Glutamatergic neuron (in vitro differentiated cells): ENCODE measurements around the gene NR2E1. TPM values are rescaled to one million over a fixed set of nuclear protein-coding genes. Genes with fewer than 3 reads are reported as not detected.
A peak's percentile ranks its signal among the peaks of the same experiment; 100 is the strongest.

Experiments used
- DNase-seq: peaks from one replicate; pipeline ENCODE4 v3.0.0; 2022
- H3K27ac Mint-ChIP-seq: one replicate; pipeline ENCODE4 v1.8.0; 2020; ENCODE audit warnings: mild to moderate bottlenecking, mixed read lengths, inconsistent platforms; ENCODE audit not compliant: unreplicated experiment
- H3K27me3 Mint-ChIP-seq: one replicate; pipeline ENCODE4 v1.8.0; 2020; ENCODE audit warnings: mild to moderate bottlenecking, moderate library complexity, mixed read lengths, inconsistent platforms; ENCODE audit not compliant: unreplicated experiment
- H3K36me3 Mint-ChIP-seq: one replicate; pipeline ENCODE4 v1.8.0; 2020; ENCODE audit warnings: mild to moderate bottlenecking, mixed read lengths, inconsistent platforms; ENCODE audit not compliant: unreplicated experiment
- H3K4me1 Mint-ChIP-seq: one replicate; pipeline ENCODE4 v1.8.0; 2020; ENCODE audit warnings: mild to moderate bottlenecking, low read depth, mixed read lengths, inconsistent platforms; ENCODE audit not compliant: unreplicated experiment
- H3K4me3 Mint-ChIP-seq: one replicate; pipeline ENCODE4 v1.8.0; 2020; ENCODE audit warnings: mild to moderate bottlenecking, mixed read lengths, inconsistent platforms; ENCODE audit not compliant: unreplicated experiment
- H3K9me3 Mint-ChIP-seq: one replicate; pipeline ENCODE4 v1.8.0; 2020; ENCODE audit warnings: mild to moderate bottlenecking, moderate library complexity, mixed read lengths, inconsistent platforms; ENCODE audit not compliant: unreplicated experiment
- CTCF ChIP-seq: fragments of 200-600 bp; sonication (generic); IDR thresholded peaks from one replicate; pipeline ENCODE4 v1.5.0; 2021; ENCODE audit not compliant: partially characterized antibody, unreplicated experiment
- total RNA-seq: library from RNA; stranded (reverse); fragmentation: NEBNext Ultra II Directional; extraction: Animal tissue kit (Norgen Biotek cat#: 25700); gene quantifications from one replicate; pipeline ENCODE4 v1.2.1, GENCODE V29; 2021; ENCODE audit not compliant: unreplicated experiment

Gene NR2E1
- total RNA-seq, 1 donor from 2014 or later = not detected

GRCh38 chr6:108118810-108119768, 46.7 kb upstream of the NR2E1 start:
- peak; percentile 24 for DNase-seq
- Mint-ChIP-seq H3K36me3 (no peaks in the 10 kb centered on the region), H3K4me1 (peaks cover 39% of the 10 kb centered on the region), H3K4me3 (peak overlapping the region; percentile 94), H3K27ac (peak overlapping the region; percentile 31), H3K27me3 (peaks cover 36% of the 10 kb centered on the region), H3K9me3 (peaks cover 6% of the 10 kb centered on the region)
- TF ChIP-seq CTCF = no peak

- peaks cover 6% of the 10 kb centered on the region for H3K9me3 Mint-ChIP-seq
- peak; percentile 21 for DNase-seq
- no peak overlapping the region for H3K27ac Mint-ChIP-seq
- peak overlapping the region; percentile 52 for H3K4me3 Mint-ChIP-seq
- peaks cover 39% of the 10 kb centered on the region for H3K27me3 Mint-ChIP-seq
- no peak for TF ChIP-seq CTCF
- H3K4me1 Mint-ChIP-seq = peaks cover 35% of the 10 kb centered on the region
- H3K36me3 Mint-ChIP-seq = no peaks in the 10 kb centered on the region
Measured at GRCh38 chr6:108119769-108120141, 46.1 kb upstream of the NR2E1 start.

- no peak for TF ChIP-seq CTCF
- no peak for DNase-seq
- peak overlapping the region; percentile 49 for H3K4me3 Mint-ChIP-seq
- H3K36me3 Mint-ChIP-seq = no peaks in the 10 kb centered on the region
- H3K27me3 Mint-ChIP-seq = peaks cover 33% of the 10 kb centered on the region
- H3K4me1 Mint-ChIP-seq = peaks cover 30% of the 10 kb centered on the region
- H3K9me3 Mint-ChIP-seq = peaks cover 6% of the 10 kb centered on the region
- no peak overlapping the region for H3K27ac Mint-ChIP-seq
Measured at GRCh38 chr6:108120311-108120710, 45.5 kb upstream of the NR2E1 start.

GRCh38 chr6:108121612-108122011, 44.2 kb upstream of the NR2E1 start:
- Mint-ChIP-seq H3K9me3 (peaks cover 6% of the 10 kb centered on the region), H3K4me1 (peaks cover 22% of the 10 kb centered on the region), H3K27me3 (peaks cover 25% of the 10 kb centered on the region), H3K27ac (no peak overlapping the region), H3K36me3 (no peaks in the 10 kb centered on the region), H3K4me3 (no peak overlapping the region)
- DNase-seq = no peak
- no peak for TF ChIP-seq CTCF

- Mint-ChIP-seq H3K36me3 (no peaks in the 10 kb centered on the region), H3K9me3 (peaks cover 4% of the 10 kb centered on the region), H3K27me3 (peaks cover 20% of the 10 kb centered on the region), H3K27ac (no peak overlapping the region), H3K4me1 (peaks cover 17% of the 10 kb centered on the region), H3K4me3 (no peak overlapping the region)
- no peak for TF ChIP-seq CTCF
- no peak for DNase-seq
Measured at GRCh38 chr6:108123481-108123929, 42.3 kb upstream of the NR2E1 start.
